CD4-positive, alpha-beta T cell treated with Interleukin-17A for 1 hour (primary cell): ENCODE data around the gene PHGDH.
"Not testable (repeated sequence)": the region's sequence is repeated elsewhere in the genome, so short reads cannot be mapped to it uniquely, and the experiment has no call there.

Source experiments
- DNase-seq: peaks from one replicate; pipeline ENCODE4 v3.0.0-alpha.2; 2020

The PHGDH gene

DNA sequence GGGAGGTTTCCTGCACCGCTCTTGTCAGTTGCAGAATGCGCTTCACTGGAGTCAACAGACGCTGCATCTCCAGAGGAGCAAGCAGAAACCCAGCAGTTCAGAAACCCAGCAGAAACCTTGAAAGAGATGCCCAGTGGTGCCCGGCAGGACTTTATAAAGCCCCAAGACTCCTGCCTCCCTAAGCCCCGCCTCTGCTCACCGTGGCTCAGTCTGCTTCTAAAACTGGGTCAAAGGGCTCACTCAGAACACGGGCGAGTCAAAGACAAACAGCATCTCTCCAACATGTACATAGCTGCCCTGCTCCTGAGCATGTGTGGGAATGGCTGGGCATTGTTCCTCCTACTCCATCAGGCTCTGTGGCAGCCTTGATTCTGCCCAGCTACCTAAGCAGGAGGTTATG is 57.0 kb downstream of the PHGDH start, which contains the start of gene HMGCS2:
Gene HMGCS2, minus strand, starts transcription at position 128 of the 400 bp plus-strand sequence. Its CDS starts 61 bp downstream, at position 67.
- no peak for DNase-seq

DNA sequence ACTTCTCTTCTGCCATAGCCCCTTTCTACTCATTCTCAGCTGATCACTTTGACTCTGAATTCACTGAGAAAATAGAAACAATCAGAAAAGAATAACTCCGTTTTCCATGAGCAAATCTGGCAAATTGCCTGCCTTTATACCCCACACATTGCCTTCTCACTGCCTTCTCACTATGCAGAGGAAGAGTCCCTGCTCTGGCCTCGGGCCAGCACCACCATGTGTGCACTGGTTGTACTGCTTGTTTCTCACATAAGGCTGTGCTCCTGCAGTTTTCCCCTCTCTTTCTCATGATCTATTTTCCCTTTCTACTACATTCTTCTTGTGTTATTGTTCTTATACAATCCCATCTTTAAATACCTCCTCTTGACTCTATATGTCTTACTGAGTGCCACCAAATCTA is 59.3 kb downstream of the PHGDH start:
- DNase-seq: no peak

DNA sequence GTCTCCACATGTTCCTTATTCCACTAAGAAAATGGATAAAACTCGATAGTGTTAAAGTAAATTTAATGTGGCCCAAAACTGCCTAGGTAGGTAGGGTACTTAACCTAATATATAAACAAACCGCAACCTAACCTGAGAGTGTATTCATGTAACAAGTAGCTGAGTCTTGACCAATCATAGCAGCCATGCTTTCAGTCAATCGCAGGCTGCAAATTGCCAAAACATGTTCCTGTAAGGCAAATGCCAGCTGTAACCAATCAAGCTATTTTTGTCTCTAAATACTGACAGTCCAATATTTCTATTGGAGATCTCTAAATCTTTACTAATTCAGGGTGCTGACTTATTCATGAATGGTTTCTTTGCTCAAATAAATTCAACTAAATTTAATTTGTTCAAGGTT is 60.0 kb downstream of the PHGDH start:
- DNase-seq: no peak

DNA sequence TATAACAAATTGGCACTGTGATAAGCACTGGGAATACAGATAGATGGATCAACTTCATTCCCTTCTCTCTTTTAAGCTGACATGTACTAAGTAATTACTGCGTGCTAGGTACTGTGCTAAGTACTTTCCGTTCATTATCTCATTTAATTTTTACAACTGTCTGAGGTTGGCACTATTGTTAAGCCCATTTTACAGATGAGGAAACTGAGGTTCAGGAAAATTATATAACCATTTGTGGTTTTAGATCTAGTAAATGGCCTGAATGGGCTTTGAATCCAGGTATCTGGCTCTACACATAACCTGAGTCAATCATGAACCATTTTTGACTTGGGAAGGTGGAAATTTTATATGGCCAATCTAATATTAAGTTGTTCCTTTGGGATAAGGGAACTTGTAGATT is 60.6 kb downstream of the PHGDH start:
- DNase-seq: no peak

DNA sequence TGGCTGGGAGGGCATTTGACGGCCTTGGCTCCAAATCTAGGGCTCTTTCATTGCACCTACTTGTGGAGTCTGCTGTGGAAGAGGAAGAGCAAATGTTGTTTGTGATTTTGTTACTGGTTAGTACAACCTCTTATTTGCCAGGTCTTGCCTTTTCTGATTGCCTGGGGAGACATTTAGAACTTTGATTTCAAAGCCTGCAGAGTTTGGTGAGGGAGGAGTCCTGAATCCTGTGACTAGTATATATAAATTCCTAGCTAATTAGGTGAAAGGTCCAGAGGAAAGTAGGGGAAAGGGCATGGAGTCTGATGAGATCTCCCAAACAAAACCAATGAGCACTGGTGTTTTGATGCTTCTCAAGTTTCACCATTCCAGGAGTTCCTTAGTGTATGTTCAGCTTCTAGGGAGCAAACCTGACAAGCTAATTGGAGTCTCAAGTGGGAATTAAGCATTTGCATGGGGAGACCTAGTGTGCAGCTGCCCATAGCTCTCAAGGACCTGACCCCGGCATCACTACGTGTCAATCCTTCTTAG is 62.0 kb downstream of the PHGDH start:
- DNase-seq: no peak

DNA sequence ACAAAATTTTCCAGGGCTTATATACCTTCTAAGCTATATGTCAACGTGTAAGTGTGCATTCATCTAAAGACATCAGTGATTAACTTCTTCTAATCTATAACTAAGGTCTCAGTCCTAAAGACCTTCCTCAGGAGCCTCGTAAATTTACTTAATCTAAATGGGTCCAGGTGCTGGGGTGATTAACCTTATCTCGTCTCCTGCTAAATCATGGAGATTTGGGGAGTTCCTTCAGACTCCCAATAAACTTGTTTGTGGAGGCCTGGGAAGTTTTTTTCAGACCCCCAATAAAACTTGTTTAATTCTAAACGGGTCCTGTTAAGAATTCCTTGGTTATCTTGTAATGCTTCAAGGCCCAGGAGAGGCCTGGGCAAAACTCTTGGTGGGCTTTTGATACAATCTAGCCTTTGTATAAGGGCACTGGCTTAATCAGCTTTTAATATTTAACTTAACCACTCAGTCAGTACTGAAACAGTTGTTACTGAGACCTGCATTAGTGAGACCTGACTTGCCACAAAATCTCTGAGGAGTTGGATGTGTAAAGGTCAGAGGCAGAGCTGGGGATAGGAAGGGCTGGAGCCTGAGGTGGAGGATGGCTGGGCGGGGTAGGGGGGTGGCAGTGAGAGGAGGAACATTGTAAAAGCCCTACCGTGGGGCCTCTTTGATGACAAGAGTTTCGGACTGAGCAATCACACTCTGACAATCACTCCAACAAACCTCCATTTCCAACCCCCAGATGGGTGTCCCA is 63.2 kb downstream of the PHGDH start:
- no peak for DNase-seq

DNA sequence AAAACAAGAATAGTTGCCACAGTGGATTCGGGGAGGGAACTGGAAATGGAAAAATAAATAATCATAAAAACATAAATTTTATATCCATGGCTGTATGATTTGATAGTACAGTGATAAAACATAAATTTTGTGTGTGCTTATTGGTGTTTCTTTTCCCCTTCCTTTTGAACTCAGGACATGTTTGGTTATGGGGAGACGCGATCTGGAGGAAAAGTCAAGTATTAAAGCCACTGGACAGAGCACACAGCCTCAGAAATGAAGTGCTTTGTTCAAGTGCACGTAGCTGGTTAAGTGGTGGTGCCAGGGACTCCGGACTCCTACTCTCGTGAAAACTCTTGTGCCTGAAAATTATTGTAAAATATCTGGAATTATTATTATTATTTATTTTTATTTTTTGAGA is 66.6 kb downstream of the PHGDH start:
- DNase-seq: no peak

DNA sequence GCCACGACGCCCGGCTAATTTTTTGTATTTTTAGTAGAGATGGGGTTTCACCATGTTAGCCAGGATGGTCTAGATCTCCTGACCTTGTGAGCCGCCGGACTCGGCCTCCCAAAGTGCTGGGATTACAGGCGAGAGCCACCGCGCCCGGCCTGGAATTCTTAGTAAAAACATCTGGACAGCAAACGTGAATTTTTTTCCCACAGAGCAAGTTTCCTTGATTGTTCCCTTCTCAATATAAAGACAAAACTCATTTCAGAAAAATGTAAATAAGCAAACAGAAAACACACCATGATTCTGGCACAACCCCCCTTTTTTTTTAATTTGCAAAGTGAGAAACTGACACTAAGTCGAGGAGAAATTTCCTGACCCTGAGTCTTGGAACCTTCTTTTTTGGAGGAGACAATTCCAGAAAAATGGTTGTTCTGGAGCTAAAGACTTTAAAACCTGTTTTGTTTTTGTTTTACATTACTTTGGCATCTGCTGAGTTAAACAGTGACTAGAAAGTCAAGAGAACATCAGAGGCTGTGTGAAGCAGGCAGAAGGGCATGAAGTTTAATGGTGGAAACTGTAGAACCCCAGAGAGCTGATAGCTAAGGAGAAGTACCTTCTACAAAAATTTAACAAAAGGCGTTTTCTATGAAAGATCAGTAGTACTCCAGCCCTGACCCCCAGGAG is 67.3 kb downstream of the PHGDH start:
- DNase-seq: no peak

DNA sequence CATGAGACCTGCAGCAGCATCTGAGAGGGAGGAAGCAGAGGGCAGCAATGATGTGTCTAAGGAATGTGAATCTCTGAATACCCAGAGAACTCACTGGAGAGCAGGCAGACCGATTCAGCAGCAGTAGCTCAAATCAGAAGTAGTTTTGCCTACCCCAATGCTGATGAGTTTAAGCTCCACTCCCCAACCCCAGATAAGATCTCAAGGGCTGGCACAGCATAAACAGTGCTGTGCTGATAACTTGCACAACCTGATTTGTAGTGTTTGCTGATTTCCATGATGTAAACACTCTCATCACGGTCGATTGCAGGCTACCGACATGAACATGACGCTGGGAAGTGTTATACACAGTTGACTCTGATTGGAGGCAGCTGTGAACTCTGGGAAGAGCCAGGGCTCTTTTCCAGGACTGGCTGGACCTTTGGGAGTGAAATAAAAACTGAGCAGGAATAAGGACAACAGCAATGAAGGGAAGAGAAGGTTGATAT is 68.2 kb downstream of the PHGDH start:
- no peak for DNase-seq

DNA sequence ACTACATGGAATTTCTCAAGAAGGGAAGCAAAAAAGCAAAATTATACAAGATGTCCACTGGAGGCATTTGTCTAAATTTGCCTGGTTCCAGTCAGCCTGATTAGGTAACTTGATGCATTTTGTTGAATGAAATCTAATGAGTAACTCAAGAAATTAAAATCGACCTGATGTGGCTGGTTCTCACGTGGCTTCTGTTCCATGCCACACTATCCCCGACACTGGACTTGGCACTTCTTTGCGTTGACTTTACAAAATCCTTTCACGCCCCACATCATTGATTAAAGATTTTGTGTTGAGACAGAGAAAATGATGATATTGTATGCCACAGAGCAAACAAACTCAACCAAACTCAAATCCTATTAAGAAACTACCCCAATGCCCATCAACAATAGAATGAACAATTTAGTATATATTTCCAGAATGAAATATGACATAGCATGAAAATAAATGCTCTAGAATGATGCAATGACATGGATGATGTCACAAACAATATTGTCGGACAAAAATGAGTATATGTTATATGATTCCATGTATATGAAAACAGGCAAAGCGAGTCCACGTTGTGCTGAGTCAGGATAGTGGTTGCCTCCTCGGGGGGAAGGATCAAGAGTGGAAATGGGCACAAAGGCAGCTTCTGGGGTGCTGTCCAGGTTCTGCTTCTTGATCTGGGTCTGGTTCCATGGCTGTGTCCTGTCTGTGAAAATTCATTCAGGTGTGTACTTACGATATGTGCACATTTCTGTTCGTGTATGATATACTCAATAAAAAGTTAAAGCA is 69.9 kb downstream of the PHGDH start:
- no peak for DNase-seq

DNA sequence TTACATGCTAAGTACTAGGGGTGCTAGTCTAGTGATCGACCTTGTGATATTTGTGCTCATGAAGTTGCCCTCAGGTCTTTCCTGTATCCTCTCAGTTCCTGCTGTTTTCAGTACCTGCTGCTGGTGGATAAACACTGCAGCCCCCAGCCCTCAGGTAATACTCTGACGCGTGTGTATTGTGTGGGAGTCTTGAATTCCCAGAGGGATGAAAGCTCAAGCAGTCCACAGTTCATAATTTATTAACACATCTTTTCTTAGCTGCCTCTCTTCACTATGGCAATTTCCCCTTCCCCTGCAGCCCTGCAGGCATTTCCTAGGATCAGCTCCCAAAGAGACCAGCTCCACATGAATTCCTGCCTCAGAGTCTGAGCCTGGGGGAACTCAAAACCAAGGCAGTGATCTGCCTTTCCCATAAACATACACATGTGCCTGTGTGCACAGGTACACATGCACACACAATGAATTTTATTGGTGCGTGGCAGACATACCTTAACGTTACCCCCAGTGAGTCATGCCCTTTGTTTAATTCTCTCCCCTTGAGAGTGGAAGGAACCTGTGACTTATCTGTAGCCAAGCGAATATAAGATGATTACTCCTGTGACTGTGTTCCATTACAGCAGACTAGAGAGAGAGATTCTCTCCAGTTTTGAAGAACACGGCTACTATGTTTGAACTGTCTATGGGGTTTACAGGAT is 71.0 kb downstream of the PHGDH start:
- DNase-seq: no peak

DNA sequence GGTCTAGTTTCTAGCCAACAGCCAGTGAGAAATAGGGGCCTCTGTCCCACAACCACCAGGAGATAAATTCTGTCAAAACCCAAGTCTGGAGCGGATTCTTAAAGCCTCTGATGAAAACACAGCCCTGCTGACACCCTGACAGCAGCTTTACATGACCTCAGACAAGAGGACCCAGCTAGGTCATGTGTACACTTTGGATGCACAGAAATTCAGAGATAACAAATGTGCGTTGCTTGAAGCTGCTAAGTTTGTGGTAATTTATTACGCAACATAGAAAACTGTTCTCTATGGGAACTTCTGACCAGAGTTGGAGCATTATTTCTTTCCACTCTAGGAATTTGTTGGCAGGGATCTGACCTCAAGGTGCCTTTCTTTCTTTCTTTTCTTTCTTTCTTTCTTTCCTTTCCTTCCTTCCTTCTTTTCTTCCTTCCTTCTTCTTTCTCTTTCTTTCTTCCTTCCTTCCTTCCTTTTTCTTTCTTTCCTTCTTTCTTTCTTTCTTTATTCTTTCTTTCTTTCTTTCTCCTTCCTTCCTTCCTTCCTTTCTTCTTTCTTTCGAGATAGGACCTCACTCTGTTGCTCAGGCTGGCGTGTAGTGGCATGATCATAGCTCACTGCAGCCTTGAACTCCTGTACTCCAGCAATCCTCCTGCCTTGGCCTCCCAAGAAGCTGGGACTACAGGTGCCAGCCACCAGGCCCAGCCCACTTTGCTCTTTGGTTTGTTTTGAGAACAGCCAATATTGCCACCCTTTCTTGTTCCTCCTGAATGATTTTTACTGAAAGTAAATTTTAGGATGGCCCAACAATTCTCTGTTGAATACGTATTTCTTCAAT is 71.8 kb downstream of the PHGDH start:
- DNase-seq: no peak

DNA sequence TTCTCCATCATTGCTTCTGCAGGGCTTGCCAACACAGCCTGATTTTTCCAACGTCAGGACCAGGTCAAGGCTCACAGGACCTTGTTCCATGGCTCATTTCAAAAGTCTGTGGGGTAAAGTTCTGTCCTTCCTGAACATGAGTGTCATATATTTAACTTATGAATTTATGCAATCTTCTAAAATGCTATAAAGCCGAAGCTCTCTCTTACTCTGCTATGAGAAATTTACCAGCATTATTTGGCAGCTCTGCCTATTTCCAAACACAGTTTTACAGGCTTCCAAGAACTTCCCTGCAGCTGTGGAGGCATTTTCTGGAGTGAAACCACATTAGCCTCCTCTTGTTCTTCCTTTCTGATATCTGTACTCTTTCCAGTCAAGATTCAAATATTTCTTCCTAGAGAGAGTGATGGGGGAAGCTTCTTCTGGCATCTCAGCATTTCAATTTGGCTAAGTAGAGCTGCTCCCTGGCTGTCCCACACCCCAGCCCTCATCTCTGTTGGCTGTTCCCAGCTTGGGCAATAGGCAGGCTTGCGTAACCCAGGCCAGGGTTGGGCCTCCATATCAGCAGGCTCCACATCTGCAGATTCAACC is 72.6 kb downstream of the PHGDH start:
- DNase-seq: no peak

DNA sequence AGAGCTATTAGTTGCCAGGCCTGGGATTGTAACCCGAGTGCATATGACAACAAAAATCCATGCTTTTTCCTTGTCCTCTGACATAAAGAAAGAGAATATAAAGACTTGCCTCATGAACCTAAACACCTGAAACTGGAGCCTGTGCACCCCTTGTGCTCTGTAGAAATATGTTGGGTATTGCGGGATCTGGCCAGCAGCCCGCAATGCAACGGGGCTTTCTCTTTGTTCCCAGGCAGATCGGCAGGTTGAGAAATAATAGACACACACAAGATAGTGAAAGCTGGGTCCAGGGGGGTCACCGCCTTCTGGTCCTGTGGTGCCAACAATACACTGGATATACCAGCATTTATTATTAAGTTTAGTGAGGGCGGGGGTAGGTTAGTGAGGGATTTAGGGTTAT is 74.3 kb downstream of the PHGDH start:
- not testable (repeated sequence) for DNase-seq

DNA sequence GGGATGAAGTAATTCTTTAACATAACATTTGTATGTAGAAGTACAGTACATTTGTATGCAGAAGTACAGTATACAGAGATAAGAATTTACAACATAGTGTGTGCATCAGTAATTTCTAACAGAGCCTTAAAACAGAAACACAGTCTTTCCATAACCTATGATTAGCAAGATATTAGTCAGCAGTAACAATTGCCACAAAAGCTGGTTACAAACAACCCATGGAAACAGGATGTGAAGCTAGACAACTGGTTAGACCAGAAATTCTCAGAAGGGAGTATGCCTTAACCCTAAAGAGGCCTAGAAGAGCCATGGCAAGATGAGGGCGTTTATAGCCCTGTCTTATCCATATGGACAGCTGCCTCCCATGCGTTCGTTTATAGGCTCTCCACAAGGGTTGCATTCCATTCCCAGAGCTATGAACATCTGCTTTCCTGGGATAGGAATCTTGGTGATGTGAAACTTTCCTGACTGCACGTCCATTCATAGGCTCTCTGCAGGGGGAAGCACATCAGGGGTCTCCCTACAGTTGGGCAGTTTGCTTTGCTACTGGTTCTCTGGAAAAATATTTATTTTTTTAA is 74.8 kb downstream of the PHGDH start:
- DNase-seq: not testable (repeated sequence)

DNA sequence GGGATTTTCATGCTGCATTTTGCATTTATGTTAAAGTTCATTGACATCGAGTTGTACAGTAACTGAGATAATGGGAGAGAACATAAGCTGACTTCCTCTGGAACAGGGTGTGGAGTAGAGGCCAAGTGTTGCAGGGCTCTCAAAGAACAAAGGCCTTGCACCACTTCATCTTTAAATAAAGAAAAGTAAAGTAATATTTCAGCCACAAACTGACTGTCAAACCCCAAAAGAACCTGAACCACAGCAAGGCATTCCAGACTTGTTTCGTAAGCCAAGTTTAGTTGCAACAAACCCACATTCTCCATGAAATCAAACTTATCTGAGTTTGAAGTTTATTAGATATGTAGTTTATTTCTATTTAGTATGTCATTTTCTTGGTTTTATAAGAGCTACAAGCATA is 76.0 kb downstream of the PHGDH start:
- no peak for DNase-seq

DNA sequence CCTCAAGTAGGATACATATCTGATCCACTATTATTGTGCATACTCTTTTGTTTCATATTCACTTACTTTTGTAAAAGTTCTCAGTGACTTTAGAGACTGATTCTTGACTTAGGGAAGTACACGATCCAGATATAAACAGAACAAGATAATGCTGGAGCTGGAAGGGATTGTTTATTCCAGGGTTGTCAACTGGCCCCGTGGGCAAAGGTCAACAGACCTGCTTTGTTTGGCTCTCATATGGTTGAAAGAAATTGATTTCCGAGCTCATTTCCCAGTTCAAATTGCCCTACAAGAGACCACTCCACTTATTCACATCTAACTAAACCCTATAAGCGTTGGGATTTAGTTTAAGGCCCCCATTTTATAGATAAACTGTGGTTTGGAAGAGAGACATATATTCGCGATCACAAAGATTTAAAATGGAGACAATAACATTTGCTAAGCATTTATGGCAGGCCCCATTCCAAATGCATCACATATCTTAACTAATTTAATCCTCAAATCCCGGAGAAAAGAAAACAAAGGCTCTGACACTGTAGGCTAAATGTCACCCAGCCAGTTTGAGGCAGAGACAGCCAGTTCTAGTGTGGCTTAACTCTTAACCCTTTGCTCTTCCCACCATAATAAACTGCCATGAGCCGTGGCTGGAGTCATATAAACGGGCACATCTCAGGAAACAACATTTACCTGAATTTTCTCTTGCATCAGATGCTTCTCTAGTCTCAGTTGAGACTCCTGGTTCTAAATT is 78.9 kb downstream of the PHGDH start:
- DNase-seq: no peak

DNA sequence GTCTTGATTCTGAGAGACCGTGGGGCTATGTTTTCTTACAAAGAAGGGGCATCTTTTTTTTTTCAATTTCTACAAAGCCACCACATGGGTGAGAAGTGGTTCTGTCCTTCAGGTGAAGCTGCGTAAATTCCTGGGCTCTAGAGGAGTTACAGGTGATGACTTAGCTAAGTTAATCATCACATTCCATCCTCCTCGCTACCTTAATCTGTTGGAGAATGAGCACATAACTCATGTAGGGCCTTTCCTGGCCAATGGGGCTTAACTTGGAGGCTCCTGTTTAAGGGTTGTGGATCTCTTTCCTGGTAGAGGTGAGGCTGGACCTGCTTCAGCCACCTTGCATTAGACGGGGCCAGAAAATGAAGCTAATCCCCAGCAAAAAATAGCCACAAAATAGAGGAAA is 79.6 kb downstream of the PHGDH start:
- DNase-seq: no peak
